H1 (cell line): ENCODE data around the gene MT2A. TPM values are rescaled to one million over a fixed set of nuclear protein-coding genes. Genes with fewer than 3 reads are reported as not detected.

Source experiments
- CTCF ChIA-PET: fragments of 300-600 bp; sonication (Branson Sonifier 250); formaldehyde crosslinking; loops from one replicate; lab custom pipeline; 2021; ENCODE audit not compliant: partially characterized antibody; lab: Charles Lee
- POLR2A ChIA-PET: fragments of 300-600 bp; sonication (Branson Sonifier 250); formaldehyde crosslinking; loops from one replicate; lab custom pipeline; 2021; ENCODE audit warnings: inconsistent platforms; ENCODE audit not compliant: partially characterized antibody; lab: Charles Lee
- DNase-seq, 2 experiments: peaks; one replicate each; pipeline versions ENCODE4 v3.0.0 to v3.0.0-alpha.2; 2010 to 2022; ENCODE audit warnings: low spot score in 2 of 2, low read depth in 1 of 2, mixed read lengths in 1 of 2
- FAIRE-seq: peaks from 2 replicates; lab custom pipeline; 2011; peaks lifted over from hg19 to GRCh38; lab: Jason Lieb, UNC
- H2AFZ ChIP-seq: 2 replicates; pipeline ENCODE4 v1.8.1; 2012; ENCODE audit warnings: low read length, inconsistent platforms
- H2AK5ac ChIP-seq: 2 replicates; pipeline ENCODE4 v1.6.1; 2013; ENCODE audit warnings: low read depth, low read length
- H2BK120ac ChIP-seq: replicated peaks from 2 replicates; pipeline ENCODE3; 2013; ENCODE audit warnings: low read depth, low read length, inconsistent platforms
- H2BK12ac ChIP-seq: 2 replicates; pipeline ENCODE4 v1.6.1; 2013; ENCODE audit warnings: low read depth, low read length
- H2BK15ac ChIP-seq: 2 replicates; pipeline ENCODE4 v1.6.1; 2013; ENCODE audit warnings: low read length
- H2BK20ac ChIP-seq: 2 replicates; pipeline ENCODE4 v1.6.1; 2013; ENCODE audit warnings: low read length
- H2BK5ac ChIP-seq: 2 replicates; pipeline ENCODE4 v1.6.1; 2013; ENCODE audit warnings: low read depth, low read length
- H3K14ac ChIP-seq: 2 replicates; pipeline ENCODE4 v1.6.1; 2013; ENCODE audit warnings: inconsistent platforms; ENCODE audit not compliant: insufficient read length
- H3K18ac ChIP-seq: 2 replicates; pipeline ENCODE4 v1.6.1; 2013; ENCODE audit warnings: low read length; ENCODE audit errors: extremely low read depth
- H3K23ac ChIP-seq: 2 replicates; pipeline ENCODE4 v1.6.1; 2013; ENCODE audit warnings: inconsistent platforms; ENCODE audit not compliant: insufficient read length
- H3K23me2 ChIP-seq: 2 replicates; pipeline ENCODE4 v1.6.1; 2013; ENCODE audit warnings: low read depth, low read length
- H3K27ac ChIP-seq: 2 replicates; pipeline ENCODE4 v1.6.1; 2011; ENCODE audit warnings: low read depth, low read length, inconsistent platforms
- H3K27me3 ChIP-seq, 4 experiments: replicated peaks in 1 of 4; 1 replicate in 1 of 4; 2 replicates in 3 of 4; pipeline versions ENCODE4 v1.6.1 to v1.8.1; 2011 to 2013; ENCODE audit warnings: low read length in 3 of 4, mild to moderate bottlenecking in 3 of 4, inconsistent platforms in 2 of 4, mixed read lengths in 2 of 4, moderate library complexity in 1 of 4; ENCODE audit not compliant: control insufficient read depth in 3 of 4, insufficient read depth in 3 of 4; ENCODE audit errors: extremely low read depth in 1 of 4
- H3K36me3 ChIP-seq, 4 experiments: 2 replicates each; pipeline versions ENCODE4 v1.6.1 to v1.8.1; 2011 to 2013; ENCODE audit warnings: mild to moderate bottlenecking in 4 of 4, low read length in 3 of 4, moderate library complexity in 2 of 4, control low read depth in 1 of 4, inconsistent platforms in 1 of 4; ENCODE audit not compliant: insufficient read depth in 4 of 4, control insufficient read depth in 2 of 4
- H3K4ac ChIP-seq: replicated peaks from 2 replicates; pipeline ENCODE3; 2013; ENCODE audit warnings: low read length, low read depth, mixed read lengths, inconsistent platforms; ENCODE audit not compliant: insufficient read length
- H3K4me1 ChIP-seq, 4 experiments: replicated peaks in 1 of 4; 1 replicate in 1 of 4; 2 replicates in 3 of 4; pipeline versions ENCODE4 v1.6.1 to v1.8.1; 2011 to 2013; ENCODE audit warnings: low read length in 3 of 4, inconsistent platforms in 2 of 4, mixed read lengths in 1 of 4; ENCODE audit not compliant: insufficient read depth in 4 of 4, control insufficient read depth in 3 of 4
- H3K4me2 ChIP-seq, 2 experiments: 2 replicates each; pipeline versions ENCODE4 v1.6.1 to v1.8.1; 2011 to 2013; ENCODE audit warnings: low read depth in 2 of 2, low read length in 2 of 2, control low read depth in 1 of 2, inconsistent platforms in 1 of 2, mild to moderate bottlenecking in 1 of 2; ENCODE audit not compliant: insufficient read depth in 1 of 2
- H3K4me3 ChIP-seq, 4 experiments: fragments of 200-600, 300-600 bp in 1 of 4; sonication (generic), shearing (Covaris generic), sonication (Bioruptor Twin) in 1 of 4; 2 replicates each; pipeline versions ENCODE4 v1.5.1 to v1.8.1; 2011 to 2016; ENCODE audit warnings: low read length in 4 of 4, low read depth in 3 of 4, control low read depth in 2 of 4, inconsistent platforms in 2 of 4, mild to moderate bottlenecking in 2 of 4, mixed read lengths in 1 of 4, moderate library complexity in 1 of 4; ENCODE audit not compliant: insufficient read depth in 2 of 4; ENCODE audit errors: extremely low read depth in 1 of 4
- H3K56ac ChIP-seq: replicated peaks from 2 replicates; pipeline ENCODE3; 2013; ENCODE audit warnings: low read depth, mild to moderate bottlenecking, mixed read lengths, low read length, inconsistent platforms; ENCODE audit not compliant: insufficient read length
- H3K79me1 ChIP-seq: 2 replicates; pipeline ENCODE4 v1.6.1; 2013; ENCODE audit warnings: low read depth, low read length, control low read depth
- H3K79me2 ChIP-seq, 2 experiments: 2 replicates each; pipeline versions ENCODE4 v1.6.1 to v1.8.1; 2012 to 2013; ENCODE audit warnings: low read length in 2 of 2, mild to moderate bottlenecking in 2 of 2, inconsistent platforms in 1 of 2; ENCODE audit not compliant: insufficient read depth in 2 of 2, control insufficient read depth in 1 of 2
- H3K9ac ChIP-seq, 4 experiments: replicated peaks in 1 of 4; 1 replicate in 1 of 4; 2 replicates in 3 of 4; pipeline versions ENCODE4 v1.6.1 to v1.8.1; 2011 to 2013; ENCODE audit warnings: low read depth in 3 of 4, low read length in 3 of 4, control low read depth in 2 of 4, mild to moderate bottlenecking in 2 of 4, moderate library complexity in 2 of 4, inconsistent platforms in 1 of 4; ENCODE audit errors: extremely low read depth in 1 of 4
- H3K9me3 ChIP-seq, 2 experiments: 2 replicates each; pipeline versions ENCODE4 v1.6.1 to v1.8.1; 2012 to 2013; ENCODE audit warnings: mild to moderate bottlenecking in 2 of 2, moderate library complexity in 2 of 2, control low read depth in 1 of 2, inconsistent platforms in 1 of 2, low read depth in 1 of 2, low read length in 1 of 2, mixed read lengths in 1 of 2; ENCODE audit not compliant: insufficient read depth in 2 of 2
- H4K20me1 ChIP-seq, 2 experiments: replicated peaks in 1 of 2; 2 replicates each; pipeline versions ENCODE3 to v1.8.1; 2011 to 2013; ENCODE audit warnings: inconsistent platforms in 2 of 2, low read length in 2 of 2, mild to moderate bottlenecking in 1 of 2; ENCODE audit not compliant: insufficient read depth in 2 of 2, control insufficient read depth in 1 of 2
- H4K5ac ChIP-seq: 2 replicates; pipeline ENCODE4 v1.6.1; 2013; ENCODE audit warnings: low read length, low read depth, mixed read lengths, inconsistent platforms; ENCODE audit not compliant: insufficient read length
- H4K8ac ChIP-seq: 2 replicates; pipeline ENCODE4 v1.8.0; 2013; ENCODE audit warnings: mild to moderate bottlenecking, moderate library complexity, low read length, inconsistent platforms; ENCODE audit not compliant: insufficient read depth; ENCODE audit errors: extremely low read depth
- H4K91ac ChIP-seq: replicated peaks from 2 replicates; pipeline ENCODE3; 2013; ENCODE audit warnings: low read length, mixed read lengths, inconsistent platforms; ENCODE audit not compliant: insufficient read length
- BCL11A ChIP-seq, 2 experiments: IDR thresholded peaks; one replicate each; pipeline ENCODE4 v1.6.1; 2011; ENCODE audit warnings: low read depth in 2 of 2, low read length in 2 of 2, mild to moderate bottlenecking in 2 of 2
- CTBP2 ChIP-seq: IDR thresholded peaks from 2 replicates; pipeline ENCODE4 v1.7.0; 2011; ENCODE audit warnings: borderline replicate concordance, mild to moderate bottlenecking, moderate library complexity, mixed read lengths, low read length; ENCODE audit not compliant: insufficient read depth, insufficient read length
- KDM4A ChIP-seq: IDR thresholded peaks from one replicate; pipeline ENCODE4 v1.7.1; 2012; ENCODE audit warnings: low read depth, mild to moderate bottlenecking, moderate library complexity, low read length, inconsistent platforms; ENCODE audit not compliant: severe bottlenecking
- SP1 ChIP-seq: IDR thresholded peaks from 2 replicates; pipeline ENCODE4 v1.6.1; 2011; ENCODE audit warnings: low read depth, low read length
- WGBS, 2 experiments: shearing (Covaris generic) in 1 of 2; methylation state at CpG; one replicate each; pipeline versions ENCODE4 v1.1.6 to v1.1.7; 2013 to 2015; ENCODE audit warnings: low lambda C conversion rate in 2 of 2, mixed read lengths in 2 of 2, inconsistent platforms in 1 of 2, low coverage in 1 of 2, missing lambda C conversion rate in 1 of 2; ENCODE audit not compliant: insufficient replicate concordance in 2 of 2, insufficient coverage in 1 of 2, insufficient read length in 1 of 2; ENCODE audit errors: extremely low coverage in 1 of 2, missing lambda C conversion rate in 1 of 2; 5-methylcytosine and 5-hydroxymethylcytosine counted together
- polyA plus RNA-seq, 7 experiments: library from polyadenylated mRNA; depleted of rRNA in 3 of 7; stranded (reverse) in 5 of 7; unstranded in 2 of 7; fragments of >200 nt in 5 of 7; fragments of 200-250 nt in 2 of 7; gene quantifications; 1 replicate in 5 of 7; 2 replicates in 1 of 7; 4 replicates in 1 of 7; pipeline versions ENCODE4 v1.2.1 to v1.2.3, GENCODE V29; 2011 to 2013; ENCODE audit warnings: missing spikeins in 2 of 7, mixed read lengths in 2 of 7
- total RNA-seq: library from RNA; stranded (reverse); fragmentation: NEBNext Ultra II Directional; extraction: Animal tissue kit (Norgen Biotek cat#: 25700); gene quantifications from 2 replicates; pipeline ENCODE4 v1.2.1, GENCODE V29; 2021

Gene MT2A
- total and polyA plus RNA-seq, 2 of the 8 experiments (the other 6 are each of a cell fraction or from before 2014, with no cell fraction given), result 9.5 to 30.1 TPM

- Histone ChIP-seq H2BK20ac (no peak overlapping the region), H3K4me2 (peak overlapping the region; percentile 8 to 88; a peak in 2 of 4 replicates), H3K9ac (no peak overlapping the region), H3K36me3 (no peaks in the 10 kb centered on the region), H3K4ac (no peak overlapping the region), H2BK12ac (no peak overlapping the region), H3K4me1 (peaks cover 0 to 18% (median 12%) of the 10 kb centered on the region in 4 experiments; a peak in 6 of 7 replicates), H2BK15ac (no peak overlapping the region), H3K27me3 (peaks cover 35 to 76% (median 68%) of the 10 kb centered on the region in 4 experiments), H3K14ac (no peak overlapping the region), H4K91ac (no peak overlapping the region), H3K27ac (no peak overlapping the region), H3K56ac (no peak overlapping the region), H4K5ac (no peak overlapping the region), H2AFZ (no peak overlapping the region), H2BK5ac (no peak overlapping the region), H3K79me1 (no peaks in the 10 kb centered on the region), H4K8ac (no peak overlapping the region)
- no peak for FAIRE-seq
- 7% methylated on average over 6 of the region's 6 CpGs; no CpG with 5 or more reads in 1 of the 2 experiments for WGBS, 2 experiments
- POLR2A ChIA-PET, result interaction anchor here (0.6 to 3.9 kb wide), 10 partner anchors 8 to 84 kb away, joined by 3 to 31 read pairs (median 4); partner anchors contain the start of genes MT1E and MT2A
- TF ChIP-seq BCL11A (IDR thresholded peaks at IDR 0.05; ENCODE audit: low read depth in 2 of 2, low read length in 2 of 2) (no peak), KDM4A (no peak), SP1 (peak; percentile 49; the same call in 1 of the 2 replicates), CTBP2 (peak; percentile 71)
- TF ChIP-seq, all 59 proteins: peak for 2
- Histone ChIP-seq H2BK120ac (no peak overlapping the region), H3K79me2 (no peaks in the 10 kb centered on the region), H4K20me1 (peaks cover 2 to 6% of the 10 kb centered on the region in 2 experiments), H3K23me2 (peaks cover 5% of the 10 kb centered on the region; the same call in 1 of the 2 replicates), H3K9me3 (no peaks in the 10 kb centered on the region), H3K18ac (no peak overlapping the region), H3K4me3 (peak overlapping the region in 1 of 4 experiments; percentile 25; a peak in 1 of 8 replicates), H3K23ac (no peak overlapping the region), H2AK5ac (0 out of 2 replicates have a peak overlapping the region, but pooled peaks have one; percentile 9)
- DNase-seq, result no peak
- CTCF ChIA-PET, result interaction anchor here (1.5 to 3.2 kb wide), 9 partner anchors 11 to 60 kb away, joined by 4 to 12 read pairs (median 6); partner anchors contain the start of genes MT1G and MT1M
Observed at GRCh38 chr16:56618138-56618537, 9.8 kb downstream of the MT2A start.
